WTC11 (cell line): ENCODE results near the gene SSRP1. TPM values are rescaled to one million over a fixed set of nuclear protein-coding genes. Genes with fewer than 3 reads are reported as not detected.

Experiments used
- ATAC-seq: fragments of 200-7000 bp; cut with Tn5 transposase; 2 replicates; pipeline ENCODE4 v1.10.0; 2021; ENCODE audit warnings: mild to moderate bottlenecking, moderate library complexity
- CTCF ChIA-PET: fragments of 300-600 bp; sonication (Branson Sonifier 250); formaldehyde crosslinking; loops from one replicate; lab custom pipeline; 2021; ENCODE audit warnings: antibody characterized with exemption; lab: Charles Lee
- POLR2A ChIA-PET: fragments of 350-600 bp; sonication (Branson Sonifier 250); formaldehyde crosslinking; loops from one replicate; lab custom pipeline; 2021; ENCODE audit warnings: antibody characterized with exemption; lab: Charles Lee
- DNase-seq: peaks from one replicate; pipeline ENCODE4 v3.0.0; 2021; ENCODE audit warnings: low spot score
- H3K27ac Mint-ChIP-seq: 2 replicates; pipeline ENCODE4 v1.8.0; 2021; ENCODE audit warnings: mixed read lengths
- H3K27me3 Mint-ChIP-seq: 2 replicates; pipeline ENCODE4 v1.8.0; 2021; ENCODE audit warnings: low read depth, mild to moderate bottlenecking, moderate library complexity, mixed read lengths
- H3K36me3 Mint-ChIP-seq: 2 replicates; pipeline ENCODE4 v1.8.0; 2021; ENCODE audit warnings: mixed read lengths
- H3K4me1 Mint-ChIP-seq: 2 replicates; pipeline ENCODE4 v1.8.0; 2022; ENCODE audit warnings: mixed read lengths
- H3K4me3 Mint-ChIP-seq: 2 replicates; pipeline ENCODE4 v1.8.0; 2021; ENCODE audit warnings: mild to moderate bottlenecking, moderate library complexity, mixed read lengths
- H3K9me3 Mint-ChIP-seq: 2 replicates; pipeline ENCODE4 v1.8.0; 2021; ENCODE audit warnings: mixed read lengths
- AFF4 ChIP-seq: sonication (generic); formaldehyde crosslinking; IDR thresholded peaks from 2 replicates; pipeline ENCODE4 v1.8.1; 2023; ENCODE audit warnings: mild to moderate bottlenecking, missing genetic modification reagents, borderline replicate concordance
- CREM ChIP-seq: sonication (generic); formaldehyde crosslinking; IDR thresholded peaks from 2 replicates; pipeline ENCODE4 v1.8.1; 2022; ENCODE audit warnings: mild to moderate bottlenecking, missing genetic modification reagents, moderate library complexity
- FOXJ3 ChIP-seq: sonication (generic); formaldehyde crosslinking; IDR thresholded peaks from 2 replicates; pipeline ENCODE4 v1.9.0; 2021; ENCODE audit warnings: missing genetic modification reagents, mild to moderate bottlenecking, borderline replicate concordance
- GABPB1 ChIP-seq: sonication (generic); formaldehyde crosslinking; IDR thresholded peaks from 2 replicates; pipeline ENCODE4 v1.8.1; 2023; ENCODE audit warnings: mild to moderate bottlenecking, missing genetic modification reagents
- GRHL2 ChIP-seq: fragments of 250-450 bp; sonication (Bioruptor Pico); IDR thresholded peaks from 2 replicates; pipeline ENCODE4 v1.8.0; 2022; ENCODE audit warnings: mild to moderate bottlenecking, moderate library complexity; ENCODE audit not compliant: insufficient replicate concordance, severe bottlenecking
- JAZF1 ChIP-seq: fragments of 250-450 bp; sonication (Bioruptor Pico); IDR thresholded peaks from 2 replicates; pipeline ENCODE4 v1.9.0; 2021; ENCODE audit warnings: moderate library complexity, mild to moderate bottlenecking, inconsistent platforms
- MLX ChIP-seq: sonication (generic); formaldehyde crosslinking; IDR thresholded peaks from 2 replicates; pipeline ENCODE4 v1.8.1; 2023; ENCODE audit warnings: mild to moderate bottlenecking, missing genetic modification reagents, moderate library complexity
- NR2C2 ChIP-seq: sonication (generic); formaldehyde crosslinking; IDR thresholded peaks from 2 replicates; pipeline ENCODE4 v1.8.0; 2022; ENCODE audit warnings: mild to moderate bottlenecking, missing genetic modification reagents
- NR3C1 ChIP-seq: sonication (generic); formaldehyde crosslinking; conservative IDR thresholded peaks from 2 replicates; pipeline ENCODE4 v1.8.1; 2023; ENCODE audit warnings: low read depth, mild to moderate bottlenecking, missing genetic modification reagents
- OVOL2 ChIP-seq: fragments of 250-450 bp; sonication (Bioruptor Pico); IDR thresholded peaks from 2 replicates; pipeline ENCODE4 v1.9.0; 2021; ENCODE audit warnings: mild to moderate bottlenecking, borderline replicate concordance
- PREB ChIP-seq: sonication (generic); formaldehyde crosslinking; IDR thresholded peaks from 2 replicates; pipeline ENCODE4 v1.8.1; 2022; ENCODE audit warnings: mild to moderate bottlenecking, missing genetic modification reagents, moderate library complexity, borderline replicate concordance
- SP1 ChIP-seq: sonication (generic); formaldehyde crosslinking; conservative IDR thresholded peaks from 2 replicates; pipeline ENCODE4 v1.8.1; 2022; ENCODE audit warnings: missing genetic modification reagents
- ZMAT4 ChIP-seq: fragments of 250-450 bp; sonication (Bioruptor Pico); IDR thresholded peaks from 2 replicates; pipeline ENCODE4 v1.9.0; 2021; ENCODE audit warnings: mild to moderate bottlenecking
- ZNF396 ChIP-seq: fragments of 250-450 bp; sonication (Bioruptor Pico); IDR thresholded peaks from 2 replicates; pipeline ENCODE4 v1.8.0; 2021; ENCODE audit warnings: mild to moderate bottlenecking, moderate library complexity, borderline replicate concordance
- ZNF423 ChIP-seq: fragments of 250-450 bp; sonication (Bioruptor Pico); IDR thresholded peaks from 2 replicates; pipeline ENCODE4 v2.1.2; 2022; ENCODE audit warnings: mild to moderate bottlenecking, moderate library complexity
- ZNF425 ChIP-seq: fragments of 250-450 bp; sonication (Bioruptor Pico); conservative IDR thresholded peaks from 2 replicates; pipeline ENCODE4 v1.9.0; 2021; ENCODE audit warnings: mild to moderate bottlenecking
- ZNF512 ChIP-seq: sonication (generic); formaldehyde crosslinking; IDR thresholded peaks from 2 replicates; pipeline ENCODE4 v1.8.1; 2022; ENCODE audit warnings: missing genetic modification reagents, borderline replicate concordance
- ZNF671 ChIP-seq: fragments of 250-450 bp; sonication (Bioruptor Pico); IDR thresholded peaks from 2 replicates; pipeline ENCODE4 v1.8.0; 2021; ENCODE audit warnings: mild to moderate bottlenecking
- total RNA-seq: library from RNA; stranded (reverse); gene quantifications from 3 replicates; pipeline ENCODE4 v1.2.3, GENCODE V29; 2021

Gene SSRP1
- total RNA-seq, 1 experiment from 2014 or later: 228 TPM

- ATAC-seq (no peak), DNase-seq (no peak)
- H3K27ac Mint-ChIP-seq: no peak within 1 kb of the TSS
- H3K4me3 Mint-ChIP-seq: no peak within 1 kb of the TSS
- ChIA-PET POLR2A (interaction anchor here (0.7 kb wide), 1 partner anchor 98 kb away, joined by 4 read pairs; no protein-coding TSS in a partner anchor), CTCF (interaction anchor here (0.7 to 2.6 kb wide), 5 partner anchors 18 to 78 kb away, joined by 3 to 22 read pairs (median 3); no protein-coding TSS in a partner anchor)
- peaks cover 2% of the 10 kb centered on the region; the same call in 1 of the 2 replicates for H3K4me1 Mint-ChIP-seq
- no peaks in the 10 kb centered on the region for H3K9me3 Mint-ChIP-seq
- H3K36me3 Mint-ChIP-seq: no peaks in the 10 kb centered on the region
- no peak for TF ChIP-seq NR3C1 (CRISPR knock-in tag)
- no peak for TF ChIP-seq NR2C2 (CRISPR knock-in tag)
- TF ChIP-seq ZNF671 (CRISPR knock-in tag): no peak
- no peak for TF ChIP-seq ZNF423 (CRISPR knock-in tag)
- TF ChIP-seq GRHL2: no peak
- no peak for TF ChIP-seq ZNF512
- no peak for TF ChIP-seq ZNF396 (CRISPR knock-in tag)
- no peak for TF ChIP-seq JAZF1 (CRISPR knock-in tag)
- TF ChIP-seq GABPB1 (CRISPR knock-in tag): no peak
- TF ChIP-seq CREM (CRISPR knock-in tag): no peak
- no peak for TF ChIP-seq MLX (CRISPR knock-in tag)
- no peak for TF ChIP-seq FOXJ3 (CRISPR knock-in tag)
- TF ChIP-seq ZNF425: no peak
- TF ChIP-seq OVOL2 (CRISPR knock-in tag): no peak
- TF ChIP-seq SP1: no peak
- no peak for TF ChIP-seq ZMAT4 (CRISPR knock-in tag)
- TF ChIP-seq AFF4 (CRISPR knock-in tag): no peak
- no peak for TF ChIP-seq PREB (CRISPR knock-in tag)
- H3K27me3 Mint-ChIP-seq: peaks cover 39% of the 10 kb centered on the region
Observed at GRCh38 chr11:57380975-57381374, 45.3 kb upstream of the SSRP1 start, which contains the start of gene PRG3. Gene PRG3 (minus strand): TSS chr11:57381150. CDS start chr11:57380708, 442 bp downstream.
